Stimulated activated CD4-positive, alpha-beta T cell treated with anti-CD3 and anti-CD28 coated beads, Interleukin-1b, Interleukin-23, amount 100 ng/mL, for 24 hours (primary cell): ENCODE data around the gene DISC1.

Experiments
- DNase-seq, 4 experiments: peaks; one replicate each; pipeline ENCODE4 v3.0.0-alpha.2; 2020; ENCODE audit warnings: low read depth in 4 of 4, low spot score in 1 of 4

The DISC1 gene

DNA sequence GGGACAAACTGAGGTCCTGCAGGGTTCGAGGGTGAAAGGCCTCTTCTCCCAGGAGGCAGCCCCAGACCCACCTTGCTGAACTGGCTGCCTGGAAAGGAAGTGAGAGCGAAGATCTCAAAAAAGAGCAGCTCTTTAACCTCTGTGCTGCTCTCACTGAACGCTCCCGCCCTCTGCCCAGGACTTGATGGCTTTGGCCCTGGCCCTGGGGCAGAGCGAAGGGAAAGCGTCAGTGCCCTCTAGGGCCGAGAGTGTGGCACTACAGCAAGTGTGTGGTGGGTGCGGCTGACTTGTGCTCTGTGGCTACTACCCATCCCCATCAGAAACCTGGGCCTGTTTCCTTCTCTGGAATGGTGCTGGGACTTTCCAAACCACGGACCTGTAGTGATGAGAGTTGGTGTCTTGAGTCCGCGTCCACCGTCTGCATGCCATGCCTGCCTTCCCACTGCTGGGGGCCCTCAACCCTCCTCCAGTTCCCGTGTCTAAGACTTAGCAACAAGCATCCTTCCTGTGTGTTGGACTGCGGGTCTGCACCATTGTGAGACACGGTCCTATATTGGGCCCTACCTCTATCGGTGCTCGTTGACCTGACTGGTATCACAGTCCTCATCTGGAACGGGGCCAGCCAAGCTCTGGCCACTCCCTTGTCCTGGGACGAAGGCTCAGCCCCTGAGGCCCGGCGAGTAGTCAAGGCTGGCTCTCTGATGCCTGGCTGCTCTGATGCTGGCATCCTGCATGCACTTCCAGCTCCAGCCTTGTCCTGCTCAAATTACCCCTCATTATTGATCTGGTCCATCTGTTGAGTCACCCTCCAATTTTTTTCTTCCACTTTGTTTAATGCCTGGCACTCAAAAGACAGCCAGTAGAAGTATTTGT lies 180.3 kb downstream of the DISC1 start:
- DNase-seq: peak in 2 of 4 experiments; percentile 4 to 10

DNA sequence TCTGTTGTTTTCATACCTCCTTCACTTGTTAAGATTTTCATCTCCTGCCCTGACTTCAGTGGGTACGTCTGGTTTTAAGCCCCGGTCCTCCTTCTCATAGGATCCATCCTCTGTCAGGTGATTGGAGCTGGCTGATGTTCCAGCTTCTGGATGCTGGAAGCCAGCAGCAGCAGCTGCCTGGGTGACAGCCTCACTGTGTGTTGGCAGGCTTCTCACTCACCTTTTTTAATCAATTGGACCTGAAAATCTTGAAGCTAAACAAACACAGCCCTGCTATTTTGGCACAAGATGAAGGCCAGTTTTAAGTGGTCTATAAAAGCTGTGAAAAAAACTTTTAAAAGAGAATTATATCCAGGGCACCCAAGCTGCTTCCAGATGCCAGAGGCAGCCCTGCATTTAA lies 181.0 kb downstream of the DISC1 start:
- no peak for DNase-seq

DNA sequence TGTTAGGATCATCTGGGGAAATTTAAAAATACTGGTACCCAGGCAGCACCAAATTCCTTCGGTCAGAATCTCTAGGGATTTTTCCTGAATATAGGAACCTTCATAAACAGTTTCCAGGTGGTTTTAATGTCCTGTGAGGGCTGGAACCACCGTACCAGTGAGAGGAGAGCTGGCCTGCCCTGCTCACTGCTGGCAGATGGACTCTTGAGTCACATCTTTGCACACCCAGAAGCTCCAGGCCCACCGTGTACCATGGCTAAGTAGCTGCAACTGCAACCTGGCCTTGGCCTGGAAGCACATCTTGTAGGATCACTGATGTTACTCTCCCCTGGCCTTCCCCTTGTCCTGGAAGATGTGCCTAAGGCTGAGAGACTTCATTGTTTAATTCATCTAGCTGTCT lies 181.5 kb downstream of the DISC1 start:
- DNase-seq: no peak

GRCh38 chr1:231808990-231809389 lies 182.4 kb downstream of the DISC1 start:
- DNase-seq: no peak

DNA sequence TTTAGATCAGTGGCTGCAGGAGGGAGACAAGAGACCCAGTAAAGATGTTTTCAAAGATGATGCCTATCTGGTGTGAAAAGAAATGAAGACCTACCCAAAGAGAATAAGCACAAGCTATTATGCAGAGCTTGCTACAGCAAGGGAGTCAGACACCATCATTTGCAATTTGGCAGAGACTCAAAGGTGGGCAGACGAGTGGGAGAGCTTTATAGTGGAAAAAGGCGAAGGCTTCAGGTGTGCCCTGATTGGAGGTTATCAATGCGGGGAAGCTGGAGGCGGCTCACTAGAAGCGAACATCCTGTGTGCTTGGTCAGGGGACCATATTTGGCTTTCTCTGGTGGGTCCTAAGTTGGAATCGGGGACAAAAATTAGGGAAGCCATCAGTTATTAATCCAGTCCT lies 183.8 kb downstream of the DISC1 start:
- DNase-seq: no peak

- no peak for DNase-seq
Observed at GRCh38 chr1:231814021-231814420, 187.4 kb downstream of the DISC1 start.

GRCh38 chr1:231814521-231814920 lies 187.9 kb downstream of the DISC1 start:
- DNase-seq: no peak

DNA sequence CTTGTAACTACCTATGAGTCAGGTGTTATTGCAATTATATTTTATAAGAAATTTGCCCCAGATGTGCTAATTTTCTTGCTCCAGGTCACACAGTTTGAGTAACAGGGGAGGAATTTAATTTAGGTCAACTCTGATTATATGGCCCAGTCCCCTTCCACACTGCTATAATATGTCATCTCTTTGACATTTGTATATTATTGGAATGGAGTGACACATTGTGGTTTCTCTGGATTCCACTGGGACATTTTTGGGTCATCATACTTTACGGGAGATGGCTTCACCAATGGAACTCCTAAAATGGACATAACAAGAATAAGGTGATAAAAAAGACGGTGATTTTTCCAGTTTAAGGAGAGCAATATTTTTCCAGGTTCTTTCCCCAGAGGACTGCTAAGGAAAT lies 191.2 kb downstream of the DISC1 start:
- no peak for DNase-seq

GRCh38 chr1:231818337-231818736 lies 191.7 kb downstream of the DISC1 start:
- no peak for DNase-seq

GRCh38 chr1:231821281-231821680 lies 194.7 kb downstream of the DISC1 start:
- no peak for DNase-seq

DNA sequence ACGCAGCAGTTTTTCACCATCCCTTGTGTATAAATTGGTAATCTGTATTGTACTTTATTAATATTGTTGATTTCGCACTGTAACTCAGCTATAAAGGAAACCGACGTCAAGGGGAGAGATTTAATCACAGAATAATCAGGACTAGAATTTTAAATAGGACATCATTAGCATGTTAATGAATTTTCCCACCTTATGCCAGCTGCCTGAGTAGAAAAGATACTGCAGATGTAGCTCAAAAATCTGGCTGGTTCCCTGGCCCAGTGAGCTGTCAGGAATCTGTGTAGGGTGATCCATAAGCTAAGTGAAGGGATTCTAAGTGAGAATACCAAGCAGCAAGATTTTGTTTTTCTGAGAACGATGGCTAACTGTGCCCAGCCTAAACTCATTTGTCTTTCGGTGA lies 195.5 kb downstream of the DISC1 start:
- no peak for DNase-seq

DNA sequence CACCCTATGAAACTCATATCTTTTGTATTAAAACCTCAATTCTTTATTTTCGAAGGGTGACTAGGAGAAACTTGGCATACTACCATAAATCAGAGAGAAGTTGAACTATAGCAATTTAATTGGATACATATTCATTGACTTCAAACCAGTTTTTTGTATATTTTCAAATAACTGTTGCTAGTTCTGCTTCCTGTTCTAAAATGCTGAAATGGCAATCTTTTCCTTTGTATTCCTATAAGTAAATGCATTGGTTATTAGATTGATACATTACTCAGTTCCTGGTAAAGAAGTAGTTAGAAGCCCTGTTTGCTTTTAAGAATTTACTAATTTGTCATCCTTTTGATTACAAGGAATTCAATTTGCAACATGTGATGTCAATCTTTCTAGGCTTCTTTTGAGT lies 200.0 kb downstream of the DISC1 start:
- no peak for DNase-seq

GRCh38 chr1:231827337-231828105 lies 200.9 kb downstream of the DISC1 start:
- no peak for DNase-seq

GRCh38 chr1:231828182-231828920 lies 201.8 kb downstream of the DISC1 start:
- DNase-seq: no peak

- no peak for DNase-seq
Observed at GRCh38 chr1:231829332-231829731, 202.7 kb downstream of the DISC1 start.

DNA sequence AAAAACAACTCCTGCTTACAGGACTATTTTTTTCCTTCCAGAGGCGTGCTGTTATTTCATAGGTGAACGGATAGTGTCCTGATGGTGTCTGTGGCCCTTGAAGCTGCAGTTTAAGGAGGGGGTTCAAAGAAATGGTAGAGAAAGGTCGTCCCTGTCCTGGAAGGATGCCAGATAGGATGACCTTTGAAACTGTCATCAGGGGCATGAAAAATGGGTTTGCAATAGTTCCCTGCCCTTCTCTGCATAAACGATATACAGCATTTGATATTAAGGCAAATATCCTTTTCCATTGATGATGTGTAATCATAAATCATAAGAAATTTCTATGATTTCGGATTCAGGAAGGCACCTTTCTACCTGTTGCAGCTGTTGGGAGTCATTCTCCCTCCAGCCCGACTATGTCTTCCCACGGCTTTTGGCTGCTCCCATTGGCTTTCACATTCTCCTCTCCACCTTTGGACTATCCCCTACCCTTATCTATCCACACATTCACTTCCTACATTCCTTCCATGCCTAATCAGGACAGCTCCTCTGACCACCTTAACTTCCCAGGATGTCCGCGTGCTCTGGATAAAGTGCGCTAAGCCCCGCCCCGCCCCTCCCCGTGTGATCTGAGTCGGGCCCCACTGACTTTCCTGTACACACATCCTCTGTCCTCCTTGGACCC lies 209.8 kb downstream of the DISC1 start:
- DNase-seq: no peak

- no peak for DNase-seq
Observed at GRCh38 chr1:231838521-231838920, 211.9 kb downstream of the DISC1 start.

- DNase-seq: no peak
Observed at GRCh38 chr1:231839999-231840398, 213.4 kb downstream of the DISC1 start.

- no peak for DNase-seq
Observed at GRCh38 chr1:231841616-231842344, 215.2 kb downstream of the DISC1 start.

DNA sequence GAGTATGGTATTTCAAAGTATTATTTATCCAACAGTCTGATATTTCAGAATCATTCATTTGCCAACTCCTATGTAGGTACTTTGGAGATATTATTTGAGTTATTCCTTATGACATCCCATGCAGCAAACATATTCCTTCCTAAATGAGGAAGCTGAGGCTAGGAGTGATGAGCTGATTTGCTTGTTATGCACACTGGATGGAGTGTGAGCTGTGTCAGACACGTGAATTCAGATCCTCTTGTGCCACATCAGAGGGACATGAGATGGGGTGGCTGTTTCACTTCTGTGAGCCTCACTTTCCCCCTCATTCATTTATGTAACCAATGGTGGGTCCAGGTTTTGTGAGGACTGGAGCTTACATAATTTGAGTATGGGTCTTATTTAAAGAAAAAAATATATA lies 215.9 kb downstream of the DISC1 start:
- no peak for DNase-seq
